GM18861 (cell line): Measurements from ENCODE around the gene NUP54.

Experiments
- ATAC-seq: cut with Tn5 transposase; IDR thresholded peaks from one replicate; pipeline ENCODE4 v1.9.1; 2021; ENCODE audit not compliant: unreplicated experiment

NUP54 gene

DNA sequence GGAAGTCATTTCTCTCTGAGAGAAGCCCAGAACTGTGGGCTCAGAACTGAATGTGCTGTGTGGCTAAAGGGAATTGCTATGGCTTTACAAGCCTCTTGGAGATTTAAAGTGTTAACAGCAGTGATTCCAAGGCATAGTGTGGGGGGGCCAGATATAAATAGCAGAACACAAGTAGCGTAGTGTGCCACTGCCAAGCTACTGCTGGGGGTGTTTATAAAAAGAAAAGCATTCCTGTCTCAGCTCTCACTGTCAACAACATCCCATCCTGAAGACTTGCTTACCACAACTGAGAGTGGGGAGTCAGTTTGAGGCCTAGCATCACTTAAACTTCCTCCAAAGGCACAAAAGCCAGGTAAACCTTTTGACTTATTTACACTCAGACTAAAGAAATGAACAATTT lies 73.7 kb downstream of the NUP54 start, which contains the start of gene ART3:
Gene ART3 (plus strand): TSS at position 242 of the 400 bp plus-strand sequence. CDS start 1,181 bp downstream, outside the sequence.
- no peak for ATAC-seq

DNA sequence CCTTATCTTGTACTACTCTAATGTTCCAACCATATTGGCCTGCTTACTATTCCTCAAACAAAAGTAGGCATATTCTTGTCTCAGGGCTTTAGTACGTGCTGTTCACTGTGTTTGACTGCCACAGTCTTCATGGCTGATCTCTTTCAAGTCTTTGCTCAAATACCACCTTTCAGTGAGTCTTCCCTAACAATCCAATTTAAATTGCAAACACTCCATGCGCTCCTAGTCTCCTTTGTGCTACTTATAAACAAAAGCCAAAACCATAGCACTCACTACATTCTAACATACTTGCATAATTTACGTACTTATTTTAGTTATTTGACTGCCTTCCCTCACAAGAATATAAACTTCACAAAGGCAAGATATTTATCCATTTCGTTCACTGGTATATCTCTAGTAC lies 75.4 kb downstream of the NUP54 start:
- no peak for ATAC-seq

DNA sequence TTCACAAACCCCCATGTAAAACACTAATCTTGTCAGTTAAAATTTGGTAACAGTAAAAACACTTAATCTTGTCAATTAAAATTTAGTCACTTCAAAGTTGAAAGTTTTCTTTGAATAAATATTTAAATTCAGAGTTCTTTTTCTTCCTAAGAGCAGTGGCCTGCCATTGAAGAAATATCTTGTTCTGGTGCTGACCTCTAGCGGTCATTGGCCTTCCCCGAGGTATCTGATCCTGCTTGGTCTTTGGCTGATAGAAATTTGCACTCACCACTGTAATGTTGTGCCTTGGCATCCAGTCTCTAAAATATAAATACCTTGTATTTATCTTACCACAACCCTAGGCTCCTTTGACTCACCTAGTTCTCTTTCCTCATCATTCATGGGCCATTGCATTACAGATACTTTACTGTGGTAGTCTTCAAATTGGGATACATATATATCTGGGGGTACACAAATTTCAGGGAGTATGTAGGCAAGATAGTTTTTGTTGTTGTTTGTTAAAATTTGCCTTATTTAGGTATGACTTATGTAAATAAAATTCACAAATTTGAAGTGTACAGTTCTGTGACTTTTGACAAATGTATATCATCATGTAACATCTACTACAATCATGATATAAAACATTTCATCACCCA lies 80.4 kb downstream of the NUP54 start:
- ATAC-seq, result peak; percentile 80

DNA sequence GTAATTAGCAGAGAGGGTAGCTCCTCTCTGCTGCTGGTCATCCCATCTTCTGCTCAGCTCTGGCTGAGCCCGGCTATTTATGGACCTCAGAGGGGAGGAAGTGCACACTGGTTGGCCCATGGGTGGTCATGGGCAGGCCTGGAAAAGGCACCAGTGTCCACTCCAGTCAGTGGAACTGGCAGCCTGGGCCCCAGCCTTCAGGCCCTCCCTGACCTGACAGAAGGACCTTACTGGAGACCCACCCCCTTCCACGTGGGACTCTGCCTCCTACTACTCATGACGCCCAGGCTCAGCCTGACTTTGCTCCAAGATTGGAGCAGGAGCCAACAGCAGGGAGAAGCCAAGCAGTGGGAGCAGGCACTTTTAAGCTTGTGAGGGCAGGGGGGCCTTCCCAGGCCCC lies 81.7 kb downstream of the NUP54 start:
- ATAC-seq, result no peak
